Epithelial cell of proximal tubule (primary cell): ENCODE results near the gene SLC28A3. TPM values are rescaled to one million over a fixed set of nuclear protein-coding genes. Genes with fewer than 3 reads are reported as not detected.

Experiments used
- DNase-seq: peaks from one replicate; pipeline ENCODE4 v3.0.0-alpha.2; 2011; ENCODE audit warnings: low read depth
- H3K4me3 ChIP-seq: 2 replicates; pipeline ENCODE4 v1.5.1; 2011; ENCODE audit warnings: low read depth, mild to moderate bottlenecking, low read length
- CTCF ChIP-seq: conservative IDR thresholded peaks from 2 replicates; pipeline ENCODE4 v1.5.1; 2012; ENCODE audit warnings: low read depth, mild to moderate bottlenecking, low read length
- total RNA-seq: library from RNA; depleted of rRNA; stranded (reverse); fragments of >200 nt; gene quantifications from 2 replicates; pipeline ENCODE4 v1.2.3, GENCODE V29; 2015

The SLC28A3 gene
- total RNA-seq, 1 donor from 2014 or later = 0.06 TPM

GRCh38 chr9:84271531-84271900, 69.0 kb downstream of the SLC28A3 start:
- peak overlapping the region; percentile 39 for H3K4me3 ChIP-seq
- no peak for TF ChIP-seq CTCF
- no peak for DNase-seq

GRCh38 chr9:84270847-84271530, 69.6 kb downstream of the SLC28A3 start:
- DNase-seq = no peak
- H3K4me3 ChIP-seq = peak overlapping the region; percentile 39
- TF ChIP-seq CTCF = no peak

GRCh38 chr9:84266087-84266561, 74.4 kb downstream of the SLC28A3 start:
- H3K4me3 ChIP-seq = peak overlapping the region; percentile 13
- DNase-seq = no peak
- TF ChIP-seq CTCF = no peak

GRCh38 chr9:84264307-84265029, 76.1 kb downstream of the SLC28A3 start:
- H3K4me3 ChIP-seq = no peak overlapping the region
- no peak for TF ChIP-seq CTCF
- DNase-seq = no peak

- TF ChIP-seq CTCF = peak; percentile 96
- H3K4me3 ChIP-seq = peak overlapping the region; percentile 12
- no peak for DNase-seq
Observed at GRCh38 chr9:84261070-84261746, 79.3 kb downstream of the SLC28A3 start.

GRCh38 chr9:84258371-84258770, 82.2 kb downstream of the SLC28A3 start:
- no peak overlapping the region for H3K4me3 ChIP-seq
- no peak for TF ChIP-seq CTCF
- no peak for DNase-seq
